Measurements from ENCODE around the gene DNAH6. TPM values are rescaled to one million over a fixed set of nuclear protein-coding genes. Genes with fewer than 3 reads are reported as not detected.

Gene DNAH6
- total and polyA plus RNA-seq, 10 of the 15 experiments (the other 5 are each of a cell fraction or from before 2014, with no cell fraction given), result 0.07 to 1.0 (median 0.29) TPM

- no peak for TF ChIP-seq ZBTB40 (IDR thresholded peaks at IDR 0.05; ENCODE audit: borderline replicate concordance)
These were observed 39.9 kb downstream of the DNAH6 start (continued) for GRCh38 chr2:84556190-84556589.

GRCh38 chr2:84559838-84560237 lies 43.5 kb downstream of the DNAH6 start:
- in situ Hi-C loops (cut with MboI), result no loop called here
- Histone ChIP-seq H3K4me2 (ENCODE audit: control insufficient read depth, insufficient read depth) (no peak overlapping the region), H4K20me1 (ENCODE audit: control insufficient read depth, insufficient read depth) (no peaks in the 10 kb centered on the region), H3K4me3 (no peak overlapping the region), H3K9me3 (replicated peaks; ENCODE audit: control insufficient read depth, insufficient read depth, low read length) (no peaks in the 10 kb centered on the region), H2AFZ (ENCODE audit: control insufficient read depth, low read depth, low read length) (no peak overlapping the region), H3K4me1 (ENCODE audit: control insufficient read depth, insufficient read depth, low read length) (no peaks in the 10 kb centered on the region), H3K27me3 (replicated peaks in 1 of 2; ENCODE audit: control insufficient read depth in 2 of 2, insufficient read depth in 2 of 2, low read length in 1 of 2) (no peaks in the 10 kb centered on the region), H3K27ac (ENCODE audit: control insufficient read depth, insufficient read depth) (no peak overlapping the region), H3K9ac (ENCODE audit: control insufficient read depth, insufficient read depth, low read length) (no peak overlapping the region), H3K36me3 (ENCODE audit: control insufficient read depth in 2 of 2, insufficient read depth in 2 of 2, low read length in 1 of 2) (no peaks in the 10 kb centered on the region), H3K79me2 (ENCODE audit: control insufficient read depth, insufficient read depth, low read length) (no peaks in the 10 kb centered on the region)
- ChIA-PET RAD21 (ENCODE audit: unreplicated experiment) (no interaction called here), SMC1A (ENCODE audit: uncharacterized antibody, unreplicated experiment) (no interaction called here), CTCF (no interaction called here), POLR2A (no interaction called here)
- FAIRE-seq (no peak), ATAC-seq (no peak), DNase-seq (ENCODE audit: low read depth, low spot score) (no peak)
- intact Hi-C loops (cut with micrococcal nuclease; ENCODE audit: unreplicated experiment), result no loop called here
- BruUV-seq (replicated peaks), result no TSS peak
- TF ChIP-seq HDAC2 (IDR thresholded peaks at IDR 0.05), result no peak
- no peak for TF ChIP-seq NFYB (IDR thresholded peaks at IDR 0.05; ENCODE audit: insufficient read depth, low read depth, low read length)
- no peak for TF ChIP-seq JUNB (IDR thresholded peaks at IDR 0.05)
- TF ChIP-seq SMAD1 (IDR thresholded peaks at IDR 0.05; ENCODE audit: low read depth, partially characterized antibody), result no peak
- no peak for TF ChIP-seq HSF1 (IDR thresholded peaks at IDR 0.05; ENCODE audit: low read depth, low read length)
- no peak for TF ChIP-seq BMI1 (IDR thresholded peaks at IDR 0.05; ENCODE audit: borderline replicate concordance)
- TF ChIP-seq MYB (IDR thresholded peaks at IDR 0.05; ENCODE audit: borderline replicate concordance, low read depth, low read length), result no peak
- TF ChIP-seq HDAC6 (IDR thresholded peaks at IDR 0.05; ENCODE audit: unreplicated experiment), result no peak
- TF ChIP-seq TAF1 (IDR thresholded peaks at IDR 0.05; ENCODE audit: borderline replicate concordance, low read depth, low read length), result no peak
- no peak for TF ChIP-seq IKZF1 (conservative IDR thresholded peaks at IDR 0.05)
- no peak for TF ChIP-seq SMAD5 (IDR thresholded peaks at IDR 0.05; ENCODE audit: low read depth)
- TF ChIP-seq PAX5 (IDR thresholded peaks at IDR 0.05; ENCODE audit: borderline replicate concordance, low read depth, low read length), result no peak
- no peak for TF ChIP-seq RCOR1 (conservative IDR thresholded peaks at IDR 0.05; ENCODE audit: low read depth, low read length)
- TF ChIP-seq NR2C1 (IDR thresholded peaks at IDR 0.05), result no peak
- TF ChIP-seq NRF1 (conservative IDR thresholded peaks at IDR 0.05; ENCODE audit: low read depth, low read length), result no peak
- no peak for TF ChIP-seq ZBTB33 (IDR thresholded peaks at IDR 0.05)
- no peak for TF ChIP-seq BCL11A (IDR thresholded peaks at IDR 0.05; ENCODE audit: low read depth, low read length)
- no peak for TF ChIP-seq ASH2L (IDR thresholded peaks at IDR 0.05; ENCODE audit: borderline replicate concordance, low read depth)

Measured in GM12878 (cell line).